SK-N-SH (cell line): ENCODE results near the gene ENOX1. TPM values are rescaled to one million over a fixed set of nuclear protein-coding genes. Genes with fewer than 3 reads are reported as not detected.

Experiments used
- CTCF ChIA-PET: fragments of 300-600, 350-600 bp; formaldehyde crosslinking; extraction: SDS; loops from one replicate; lab custom pipeline; 2021; lab: Yijun Ruan, JAX
- POLR2A ChIA-PET: fragments of 350-600 bp; sonication (Branson Sonifier 250); formaldehyde crosslinking; extraction: SDS; loops from one replicate; lab custom pipeline; 2020; ENCODE audit warnings: antibody characterized with exemption, inconsistent platforms; lab: Yijun Ruan, JAX
- DNase-seq: peaks from one replicate; pipeline ENCODE4 v3.0.0; 2012
- H2AFZ ChIP-seq: fragments of 200-600 bp; sonication (generic); 2 replicates; pipeline ENCODE4 v1.8.1; 2016; ENCODE audit warnings: antibody characterized with exemption, mild to moderate bottlenecking, low read depth
- H3F3A ChIP-seq: fragments of 200-600 bp; sonication (generic); replicated peaks from 2 replicates; pipeline ENCODE3; 2016; ENCODE audit warnings: antibody characterized with exemption, mild to moderate bottlenecking; ENCODE audit not compliant: insufficient read depth
- H3K27ac ChIP-seq, 2 experiments: fragments of 200-500 bp in 1 of 2; fragments of 200-600 bp in 1 of 2; sonication (Bioruptor generic) in 1 of 2; sonication (generic), shearing (Covaris generic) in 1 of 2; 2 replicates each; pipeline versions ENCODE4 v1.5.1 to v1.6.1; 2014 to 2016; ENCODE audit warnings: low read depth in 2 of 2, inconsistent platforms in 1 of 2, low read length in 1 of 2, mild to moderate bottlenecking in 1 of 2, mixed read lengths in 1 of 2
- H3K27me3 ChIP-seq: fragments of 200-600 bp; sonication (generic), shearing (Covaris generic); 2 replicates; pipeline ENCODE4 v1.6.1; 2016; ENCODE audit warnings: mixed run types; ENCODE audit not compliant: insufficient read depth
- H3K36me3 ChIP-seq, 2 experiments: fragments of 200-500 bp in 1 of 2; fragments of 200-600 bp in 1 of 2; sonication (Bioruptor generic) in 1 of 2; sonication (generic) in 1 of 2; replicated peaks in 1 of 2; 2 replicates each; pipeline versions ENCODE3 to v1.5.1; 2014 to 2016; ENCODE audit warnings: low read length in 1 of 2, mild to moderate bottlenecking in 1 of 2; ENCODE audit not compliant: insufficient read depth in 2 of 2, control insufficient read depth in 1 of 2
- H3K4me1 ChIP-seq, 2 experiments: fragments of 200-500 bp in 1 of 2; fragments of 200-600 bp in 1 of 2; sonication (Bioruptor generic) in 1 of 2; sonication (generic), shearing (Covaris generic) in 1 of 2; 2 replicates each; pipeline versions ENCODE4 v1.5.1 to v1.6.1; 2014 to 2016; ENCODE audit warnings: low read depth in 1 of 2, low read length in 1 of 2, mixed run types in 1 of 2; ENCODE audit not compliant: insufficient read depth in 2 of 2, control insufficient read depth in 1 of 2
- H3K4me2 ChIP-seq: fragments of 200-600 bp; sonication (generic), shearing (Covaris generic); 2 replicates; pipeline ENCODE4 v1.6.1; 2017; ENCODE audit warnings: mixed run types
- H3K4me3 ChIP-seq, 2 experiments: fragments of 200-500 bp in 1 of 2; fragments of 200-600 bp in 1 of 2; sonication (Bioruptor generic) in 1 of 2; sonication (generic), shearing (Covaris generic) in 1 of 2; 2 replicates each; pipeline versions ENCODE4 v1.5.1 to v1.8.1; 2014 to 2016; ENCODE audit warnings: low read depth in 2 of 2, inconsistent platforms in 1 of 2, low read length in 1 of 2, mild to moderate bottlenecking in 1 of 2, mixed read lengths in 1 of 2, moderate library complexity in 1 of 2
- H3K79me2 ChIP-seq: fragments of 200-600 bp; sonication (generic); 2 replicates; pipeline ENCODE4 v1.8.1; 2017; ENCODE audit warnings: mild to moderate bottlenecking; ENCODE audit not compliant: insufficient read depth
- H3K9ac ChIP-seq: fragments of 200-600 bp; sonication (generic); 2 replicates; pipeline ENCODE4 v1.6.1; 2017; ENCODE audit warnings: mixed run types
- H3K9me2 ChIP-seq: fragments of 200-600 bp; sonication (generic); 2 replicates; pipeline ENCODE4 v1.6.1; 2017; ENCODE audit warnings: mixed run types
- H3K9me3 ChIP-seq: fragments of 200-600 bp; sonication (generic); 2 replicates; pipeline ENCODE4 v1.6.1; 2017; ENCODE audit warnings: mixed run types, mild to moderate bottlenecking, moderate library complexity
- H4K20me1 ChIP-seq: fragments of 200-600 bp; sonication (generic); 2 replicates; pipeline ENCODE4 v1.6.1; 2017; ENCODE audit warnings: mild to moderate bottlenecking, mixed run types; ENCODE audit not compliant: insufficient read depth
- FOSL2 ChIP-seq: IDR thresholded peaks from 2 replicates; pipeline ENCODE4 v1.4.0; 2012; ENCODE audit warnings: low read depth, mild to moderate bottlenecking, moderate library complexity, borderline replicate concordance
- FOXM1 ChIP-seq: IDR thresholded peaks from 2 replicates; pipeline ENCODE4 v1.4.0; 2012; ENCODE audit warnings: low read depth, mild to moderate bottlenecking
- GABPA ChIP-seq: IDR thresholded peaks from 2 replicates; pipeline ENCODE4 v1.4.0; 2012; ENCODE audit warnings: low read depth, mild to moderate bottlenecking
- MXI1 ChIP-seq: IDR thresholded peaks from 2 replicates; pipeline ENCODE4 v1.6.1; 2012; ENCODE audit warnings: mild to moderate bottlenecking, low read depth, low read length, improper control_type of control experiment
- POLR2AphosphoS5 ChIP-seq: IDR thresholded peaks from 2 replicates; pipeline ENCODE4 v1.6.1; 2012; ENCODE audit warnings: low read depth, low read length
- REST ChIP-seq: IDR thresholded peaks from 2 replicates; pipeline ENCODE4 v1.6.1; 2012; ENCODE audit warnings: mild to moderate bottlenecking, low read depth, low read length, moderate library complexity
- RXRA ChIP-seq: IDR thresholded peaks from 2 replicates; pipeline ENCODE4 v1.4.0; 2012; ENCODE audit warnings: low read depth, mild to moderate bottlenecking, borderline replicate concordance
- TAF1 ChIP-seq: IDR thresholded peaks from 2 replicates; pipeline ENCODE4 v1.6.1; 2012; ENCODE audit warnings: low read depth, mild to moderate bottlenecking, low read length, moderate library complexity, borderline replicate concordance
- TEAD4 ChIP-seq: IDR thresholded peaks from 2 replicates; pipeline ENCODE4 v1.4.0; 2012; ENCODE audit warnings: mild to moderate bottlenecking, borderline replicate concordance; ENCODE audit not compliant: insufficient read depth
- YY1 ChIP-seq: IDR thresholded peaks from 2 replicates; pipeline ENCODE4 v1.4.0; 2012; ENCODE audit warnings: low read depth, mild to moderate bottlenecking
- ZBTB33 ChIP-seq: IDR thresholded peaks from 2 replicates; pipeline ENCODE4 v1.4.0; 2012; ENCODE audit warnings: low read depth, borderline replicate concordance
- WGBS: methylation state at CpG from one replicate; pipeline ENCODE4 v1.1.6; 2017; ENCODE audit warnings: low lambda C conversion rate; 5-methylcytosine and 5-hydroxymethylcytosine counted together
- polyA plus RNA-seq, 3 experiments: library from polyadenylated mRNA; depleted of rRNA; stranded (reverse); fragments of >200 nt; gene quantifications; 2 replicates each; pipeline ENCODE4 v1.2.3, GENCODE V29; 2012
- TF ChIP-seq, protein P1 (sequence below): IDR thresholded peaks from 2 replicates; pipeline ENCODE4 v1.4.0; 2012; ENCODE audit warnings: low read depth, borderline replicate concordance
- TF ChIP-seq, protein P2 (sequence below): fragments of 150-350 bp; IDR thresholded peaks from 2 replicates; pipeline ENCODE4 v1.6.1; 2016; ENCODE audit warnings: mild to moderate bottlenecking, low read depth, low read length

The ENOX1 gene
- polyA plus RNA-seq, 1 of the 3 experiments (the other 2 are of a cell fraction): 5.8 TPM

DNA sequence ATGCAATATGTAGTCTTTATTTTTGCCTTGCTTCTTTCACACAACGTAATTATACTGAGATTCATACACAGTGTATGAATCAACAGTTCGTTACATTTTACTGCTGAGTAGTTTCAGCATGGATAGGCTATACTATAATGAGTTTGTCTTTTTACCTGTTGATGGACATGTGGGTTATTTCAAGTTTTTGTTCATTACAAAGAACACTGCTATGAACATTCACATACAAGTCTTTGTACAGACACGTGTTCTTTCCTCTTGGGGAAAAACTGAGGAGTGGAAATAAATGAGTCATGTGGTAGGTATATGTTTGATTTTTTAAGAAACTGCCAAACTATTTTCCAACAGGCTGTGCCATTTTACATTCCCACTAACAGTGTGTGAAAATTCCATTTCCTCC, 35.1 kb downstream of the ENOX1 start:
- H3K4me3 ChIP-seq: no peak overlapping the region

GRCh38 chr13:43749503-43749902, 37.3 kb downstream of the ENOX1 start:
- H3K9ac ChIP-seq: no peak overlapping the region
- POLR2A ChIA-PET: no interaction called here
- H3K36me3 ChIP-seq: no peaks in the 10 kb centered on the region
- H3K9me3 ChIP-seq: no peaks in the 10 kb centered on the region
- H3K4me3 ChIP-seq: no peak overlapping the region
- no peaks in the 10 kb centered on the region for H3F3A ChIP-seq
- H3K4me1 ChIP-seq: no peaks in the 10 kb centered on the region
- no peak overlapping the region for H2AFZ ChIP-seq
- H3K27ac ChIP-seq: no peak overlapping the region
- CTCF ChIA-PET: no interaction called here
- no peaks in the 10 kb centered on the region for H3K27me3 ChIP-seq
- H3K4me2 ChIP-seq: no peak overlapping the region
- TF ChIP-seq ZBTB33: no peak
- TF ChIP-seq, protein P1, sequence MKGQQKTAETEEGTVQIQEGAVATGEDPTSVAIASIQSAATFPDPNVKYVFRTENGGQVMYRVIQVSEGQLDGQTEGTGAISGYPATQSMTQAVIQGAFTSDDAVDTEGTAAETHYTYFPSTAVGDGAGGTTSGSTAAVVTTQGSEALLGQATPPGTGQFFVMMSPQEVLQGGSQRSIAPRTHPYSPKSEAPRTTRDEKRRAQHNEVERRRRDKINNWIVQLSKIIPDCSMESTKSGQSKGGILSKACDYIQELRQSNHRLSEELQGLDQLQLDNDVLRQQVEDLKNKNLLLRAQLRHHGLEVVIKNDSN: no peak
- TF ChIP-seq FOXM1: no peak
- TF ChIP-seq RXRA: no peak
- no peak for TF ChIP-seq TEAD4
- no peak for TF ChIP-seq GABPA
- no peak for TF ChIP-seq FOSL2
- TF ChIP-seq MXI1: no peak
- no peak for TF ChIP-seq TAF1
- TF ChIP-seq YY1: no peak
- no peak for TF ChIP-seq POLR2AphosphoS5
- H4K20me1 ChIP-seq: no peaks in the 10 kb centered on the region
- no peaks in the 10 kb centered on the region for H3K9me2 ChIP-seq
- WGBS: 70% methylated on average over 1 of the region's 1 CpG
- DNase-seq: no peak
- no peaks in the 10 kb centered on the region for H3K79me2 ChIP-seq

More for the DNA sequence above, 35.1 kb downstream of the ENOX1 start:
- no peaks in the 10 kb centered on the region for H3K9me3 ChIP-seq
- no peaks in the 10 kb centered on the region for H3K27me3 ChIP-seq
- H3F3A ChIP-seq: no peaks in the 10 kb centered on the region
- no peaks in the 10 kb centered on the region for H3K79me2 ChIP-seq
- no peaks in the 10 kb centered on the region for H3K4me1 ChIP-seq
- H3K4me2 ChIP-seq: no peak overlapping the region
- no peak overlapping the region for H2AFZ ChIP-seq
- 82% methylated on average over 3 of the region's 3 CpGs for WGBS
- no peaks in the 10 kb centered on the region for H3K9me2 ChIP-seq
- H4K20me1 ChIP-seq: no peaks in the 10 kb centered on the region
- H3K27ac ChIP-seq: no peak overlapping the region
- TF ChIP-seq TAF1: no peak
- TF ChIP-seq, protein P2, sequence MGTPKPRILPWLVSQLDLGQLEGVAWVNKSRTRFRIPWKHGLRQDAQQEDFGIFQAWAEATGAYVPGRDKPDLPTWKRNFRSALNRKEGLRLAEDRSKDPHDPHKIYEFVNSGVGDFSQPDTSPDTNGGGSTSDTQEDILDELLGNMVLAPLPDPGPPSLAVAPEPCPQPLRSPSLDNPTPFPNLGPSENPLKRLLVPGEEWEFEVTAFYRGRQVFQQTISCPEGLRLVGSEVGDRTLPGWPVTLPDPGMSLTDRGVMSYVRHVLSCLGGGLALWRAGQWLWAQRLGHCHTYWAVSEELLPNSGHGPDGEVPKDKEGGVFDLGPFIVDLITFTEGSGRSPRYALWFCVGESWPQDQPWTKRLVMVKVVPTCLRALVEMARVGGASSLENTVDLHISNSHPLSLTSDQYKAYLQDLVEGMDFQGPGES: no peak
- no peak for TF ChIP-seq REST
- TF ChIP-seq FOSL2: no peak
- ChIA-PET CTCF (no interaction called here), POLR2A (no interaction called here)
- no peak for DNase-seq
- H3K9ac ChIP-seq: no peak overlapping the region
- H3K36me3 ChIP-seq: no peaks in the 10 kb centered on the region
